Iris pigment epithelial cell (primary cell): ENCODE data around the gene THBD.

Source experiments
- DNase-seq: peaks from one replicate; pipeline ENCODE4 v3.0.0-alpha.2; 2011; ENCODE audit warnings: low read depth

THBD gene

DNA sequence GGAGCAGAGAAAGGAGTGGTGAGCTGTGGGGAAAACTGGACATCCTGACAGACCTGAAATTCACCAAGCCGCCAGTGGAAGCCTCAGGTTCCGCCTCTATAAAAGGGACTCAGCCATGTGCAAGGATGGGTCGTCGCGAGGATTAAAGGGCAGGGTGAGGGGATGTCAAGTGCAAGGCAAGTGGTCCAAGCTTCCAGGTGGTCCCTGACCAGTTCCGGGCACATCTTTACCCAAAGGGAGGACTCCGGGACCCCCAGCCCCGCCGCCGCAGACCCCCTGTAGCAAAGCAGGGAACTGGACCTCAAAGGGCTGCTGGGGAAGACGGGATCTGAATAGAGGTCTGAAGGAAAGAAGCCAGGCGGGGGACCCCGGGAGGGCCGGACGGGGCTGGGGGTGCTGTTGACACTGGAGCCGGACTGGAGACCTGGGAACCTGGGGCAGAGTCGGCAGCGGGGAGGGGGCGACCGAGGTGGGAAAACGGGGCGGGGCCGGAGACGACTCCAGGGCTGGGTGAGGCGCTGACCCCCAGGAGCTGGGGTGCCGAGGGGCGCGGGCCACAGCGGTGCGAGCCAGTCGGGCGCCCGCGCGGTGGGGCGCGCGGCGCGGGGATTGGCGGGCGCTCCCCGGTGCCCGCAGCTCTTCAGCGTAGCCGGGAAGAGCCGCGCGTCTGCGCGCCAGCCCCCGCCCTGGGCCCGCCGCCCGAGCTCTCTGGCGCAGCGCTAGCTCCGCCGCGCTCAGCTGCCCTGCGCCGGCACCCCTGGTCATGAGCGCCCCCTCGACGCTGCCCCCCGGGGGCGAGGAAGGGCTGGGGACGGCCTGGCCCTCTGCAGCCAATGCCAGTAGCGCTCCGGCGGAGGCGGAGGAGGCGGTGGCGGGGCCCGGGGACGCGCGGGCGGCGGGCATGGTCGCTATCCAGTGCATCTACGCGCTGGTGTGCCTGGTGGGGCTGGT is 14.5 kb downstream of the THBD start, which contains the start of gene SSTR4:
Gene SSTR4, plus strand, starts transcription at position 592 of the 951 bp plus-strand sequence. Its CDS starts 172 bp downstream, at position 764.
- no peak for DNase-seq

DNA sequence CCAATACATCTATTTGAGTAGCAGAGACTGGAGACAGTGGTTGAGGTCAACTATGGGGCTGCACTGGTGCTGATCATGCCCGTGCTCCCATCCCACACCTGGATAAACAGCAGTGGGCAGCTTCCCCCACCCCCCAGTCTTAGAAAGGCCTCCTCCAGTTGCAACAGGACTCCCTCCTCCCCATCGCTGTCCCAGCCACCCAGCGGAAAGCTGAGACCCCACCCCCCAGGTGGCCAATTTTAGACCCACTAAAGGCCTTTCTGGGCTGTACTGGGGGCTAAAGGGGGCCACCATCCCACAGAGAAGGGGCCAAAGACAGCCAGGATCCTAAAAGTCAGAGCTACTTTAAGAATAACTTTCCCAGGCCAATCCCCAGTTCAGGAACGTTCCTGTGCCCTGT is 15.6 kb downstream of the THBD start:
- no peak for DNase-seq

DNA sequence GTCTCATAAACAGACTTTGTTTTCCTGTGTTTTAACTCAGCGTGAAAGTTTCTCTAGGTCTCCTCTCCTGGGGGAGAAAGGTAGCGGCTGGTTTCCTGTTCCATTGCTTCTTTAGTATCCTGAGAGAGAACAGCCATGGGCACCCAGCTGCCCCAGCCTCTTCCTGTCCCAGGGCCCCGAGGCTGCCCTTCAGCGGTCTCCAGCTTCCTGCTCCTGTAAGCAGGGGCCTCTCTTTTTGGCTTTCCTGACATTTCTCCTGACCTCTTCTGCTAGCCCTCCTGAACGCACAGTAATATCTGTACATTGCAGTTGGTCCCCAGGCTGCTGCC is 16.8 kb downstream of the THBD start:
- no peak for DNase-seq

DNA sequence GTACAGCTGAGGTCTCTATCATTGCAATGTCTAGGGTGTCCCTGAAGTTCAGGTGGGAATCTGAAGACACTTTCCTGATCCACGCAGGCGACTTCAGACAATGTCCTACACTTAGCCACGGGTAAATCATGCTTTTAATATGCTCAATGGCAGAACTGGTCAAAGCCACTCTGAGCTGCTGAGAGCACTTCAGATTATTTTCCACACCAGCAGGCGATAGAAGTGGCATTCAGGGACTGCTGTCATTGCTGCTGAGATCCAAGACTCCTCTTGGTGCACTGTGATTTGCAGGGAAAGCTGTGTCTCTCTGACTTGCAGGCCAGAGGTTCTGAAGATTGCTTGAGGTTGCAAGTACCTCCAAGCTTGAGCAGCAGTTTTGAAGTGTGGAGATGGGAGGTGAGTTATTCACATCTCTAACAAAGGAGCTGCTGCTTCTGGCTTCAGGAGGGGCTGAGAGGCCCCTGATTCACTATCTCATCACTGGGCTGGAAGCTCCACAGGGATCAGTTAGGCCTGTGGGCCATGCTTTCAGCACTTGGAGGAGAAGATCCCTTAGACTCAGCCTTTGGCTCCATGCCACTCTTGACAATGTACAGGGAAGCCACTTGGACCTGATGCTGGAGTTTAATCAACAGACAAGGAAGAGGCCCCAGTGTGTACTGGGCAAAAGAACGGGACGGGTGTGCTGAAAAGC is 17.3 kb downstream of the THBD start:
- DNase-seq, result no peak

DNA sequence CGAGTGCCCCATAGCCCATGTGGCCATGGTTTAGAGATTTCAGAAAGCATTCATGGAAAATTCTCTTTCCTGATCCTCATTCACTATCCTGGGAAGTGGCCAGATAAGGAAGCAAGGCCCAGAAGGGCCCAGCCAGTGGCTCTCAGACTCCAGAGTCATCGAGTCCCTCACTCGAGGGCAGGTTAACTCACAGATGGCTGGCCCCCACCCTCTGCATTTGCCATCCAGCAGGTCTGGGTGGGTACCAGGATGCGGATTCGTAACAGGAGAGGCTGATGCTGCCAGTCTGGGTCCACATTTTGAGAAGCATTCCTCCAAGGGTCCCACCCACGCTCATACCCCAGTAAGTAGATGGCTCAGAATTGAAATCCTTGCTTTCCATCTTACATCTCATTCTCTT is 18.1 kb downstream of the THBD start:
- DNase-seq, result no peak

DNA sequence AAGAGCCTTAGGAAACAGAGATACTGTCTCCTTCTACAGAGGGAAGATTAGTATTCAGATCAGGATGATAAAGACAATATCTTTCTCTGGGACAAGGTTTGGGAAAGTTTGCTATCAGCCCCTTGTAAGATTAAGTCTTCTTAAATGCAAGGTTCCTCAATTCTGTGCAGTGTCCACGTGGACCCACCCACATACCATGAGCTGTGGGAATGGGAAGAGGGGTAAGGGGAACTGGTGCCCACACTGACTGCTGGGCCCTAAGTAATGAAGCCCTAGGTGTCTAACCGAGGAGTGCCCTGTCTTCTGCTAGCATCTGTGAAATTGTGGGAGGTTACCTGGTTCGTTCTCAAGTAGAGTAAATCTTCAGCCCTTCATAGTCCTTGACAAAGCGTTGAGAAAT is 20.1 kb downstream of the THBD start:
- no peak for DNase-seq

DNA sequence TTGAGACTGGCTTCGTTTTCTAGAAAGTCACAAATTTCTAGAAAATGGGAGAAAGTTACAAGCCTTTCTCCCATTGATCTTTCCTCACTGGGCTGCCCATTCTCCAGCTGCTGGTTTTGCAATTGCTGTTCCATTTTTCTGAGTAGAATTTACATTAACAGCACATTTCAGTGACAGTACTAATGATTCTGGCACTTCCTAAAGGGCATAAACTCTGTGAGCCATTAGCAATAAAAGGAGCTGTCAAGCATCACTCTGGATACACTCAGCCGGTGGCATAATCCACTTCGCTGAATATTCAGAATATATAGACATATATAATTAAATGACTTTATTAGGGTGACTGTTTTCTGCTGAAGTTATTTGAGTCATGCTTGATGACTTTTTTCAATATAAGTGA is 21.1 kb downstream of the THBD start:
- no peak for DNase-seq

DNA sequence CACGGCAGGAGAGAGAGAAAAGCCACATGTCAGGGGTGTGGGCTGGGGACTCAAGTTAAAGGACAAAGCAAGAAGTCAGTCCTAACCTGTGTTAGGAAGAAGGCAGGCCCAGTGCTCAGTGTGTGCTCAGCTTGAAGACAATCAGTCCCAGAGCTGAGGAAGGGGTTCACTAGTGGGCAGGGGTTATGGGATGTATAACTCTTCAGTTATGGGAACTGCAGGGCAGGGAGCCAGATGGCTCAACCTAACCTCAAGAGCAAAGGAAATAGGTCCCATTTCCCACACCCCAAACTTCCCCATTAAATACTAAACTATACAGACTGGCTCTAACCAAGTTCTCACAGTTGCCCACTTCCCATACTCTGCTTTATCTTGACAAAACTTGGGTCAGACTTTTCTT is 21.8 kb downstream of the THBD start:
- no peak for DNase-seq

DNA sequence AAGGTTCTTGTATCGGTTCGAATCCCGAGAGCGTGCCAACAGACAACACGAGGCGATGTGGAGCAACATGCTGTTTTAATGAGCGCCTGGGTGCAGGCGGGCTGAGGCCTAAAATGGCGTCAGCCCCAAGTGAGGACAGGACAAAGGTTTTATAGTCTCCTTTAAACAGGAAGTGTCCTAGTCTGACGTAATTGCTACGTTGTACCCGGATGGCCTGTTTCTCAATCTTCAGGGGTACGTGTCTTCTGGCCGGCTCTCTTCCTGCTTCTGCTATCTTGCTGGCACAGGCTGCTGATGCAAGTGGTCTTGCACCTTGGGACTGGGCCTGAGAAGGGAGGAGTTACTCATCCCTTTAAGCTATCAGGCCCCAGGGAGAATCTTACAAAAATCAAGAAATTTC is 24.0 kb downstream of the THBD start:
- peak; percentile 11 for DNase-seq

DNA sequence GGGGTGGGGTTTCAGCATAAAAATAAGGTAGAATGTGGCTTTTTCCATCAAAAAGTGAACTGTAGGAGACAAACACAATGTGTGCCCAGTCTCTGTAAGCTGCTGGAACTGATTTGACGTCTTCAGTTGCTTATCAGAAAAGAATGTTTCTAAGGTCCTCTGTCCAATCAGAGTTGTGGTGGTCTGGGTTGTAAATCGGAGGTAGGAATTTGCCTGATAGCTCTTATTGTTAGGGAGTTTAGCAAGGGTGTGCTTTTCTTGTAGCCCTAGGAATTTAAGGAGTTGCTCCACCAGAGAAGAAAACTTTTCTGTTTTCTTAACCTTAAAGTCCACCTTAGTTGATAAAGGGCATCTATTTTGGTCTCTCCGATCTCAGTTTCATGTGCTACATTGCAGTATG is 24.8 kb downstream of the THBD start:
- no peak for DNase-seq

DNA sequence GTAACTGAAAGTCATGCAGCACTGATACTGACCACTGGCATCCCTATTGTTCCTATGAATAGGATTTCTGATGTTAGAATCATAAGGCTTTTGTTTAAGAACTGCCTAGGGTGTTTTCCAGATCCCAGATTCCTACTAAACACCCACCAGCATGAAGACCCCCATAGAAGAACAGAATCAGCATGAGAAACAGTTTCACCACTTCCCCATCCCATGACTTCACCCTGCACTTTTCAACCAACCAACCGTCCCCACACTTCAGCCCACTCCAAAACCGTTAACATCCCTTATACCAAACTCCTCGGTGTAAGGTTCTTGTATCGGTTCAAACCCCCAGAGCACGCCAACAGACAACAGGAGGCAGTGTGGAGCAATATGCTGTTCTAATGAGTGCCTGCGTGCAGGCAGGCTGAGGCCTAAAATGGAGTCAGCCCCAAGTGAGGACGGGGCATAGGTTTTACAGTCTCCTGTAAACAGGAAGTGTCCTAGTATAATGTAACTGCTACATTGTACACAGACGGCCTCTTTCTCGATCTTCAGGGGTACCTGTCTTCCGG is 25.8 kb downstream of the THBD start:
- no peak for DNase-seq

DNA sequence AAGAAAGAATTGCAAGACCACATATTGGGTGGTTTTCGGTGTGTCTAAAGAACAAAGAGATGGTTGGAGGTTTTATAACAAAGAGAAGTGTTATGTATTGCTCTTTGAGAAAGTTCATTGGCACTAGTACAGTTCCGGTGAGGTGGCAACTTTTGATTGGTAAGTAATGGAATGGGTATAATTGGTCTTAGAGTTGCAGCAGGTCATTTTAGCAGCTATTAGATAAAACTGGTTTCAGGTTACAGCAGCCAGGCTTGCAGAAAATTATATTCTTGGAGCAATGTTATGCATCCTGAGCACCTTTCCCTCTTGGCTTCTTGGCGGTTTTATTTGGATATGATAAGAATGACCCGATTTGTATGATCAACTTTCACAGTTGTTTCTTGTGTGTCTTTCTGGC is 26.6 kb downstream of the THBD start:
- DNase-seq, result peak; percentile 24

DNA sequence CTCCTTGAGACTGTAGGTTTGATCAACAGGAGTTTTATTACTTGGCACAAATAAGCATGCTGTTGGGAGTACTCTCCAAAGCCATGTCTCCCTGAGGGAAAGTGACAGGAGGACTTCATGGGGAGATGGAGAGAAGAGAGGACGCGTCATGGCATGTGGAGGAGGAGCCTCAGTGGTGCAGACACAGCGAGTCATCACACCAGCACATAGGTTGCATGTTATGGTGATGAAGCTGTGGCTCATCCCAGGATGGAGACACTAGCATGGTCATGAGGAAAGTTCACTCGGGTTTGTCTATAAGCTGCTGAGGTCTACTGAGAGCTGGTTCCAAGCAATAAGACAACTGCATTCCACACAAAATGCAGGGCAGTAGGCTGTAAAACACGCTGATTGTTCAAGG is 27.5 kb downstream of the THBD start:
- DNase-seq, result peak; percentile 10

DNA sequence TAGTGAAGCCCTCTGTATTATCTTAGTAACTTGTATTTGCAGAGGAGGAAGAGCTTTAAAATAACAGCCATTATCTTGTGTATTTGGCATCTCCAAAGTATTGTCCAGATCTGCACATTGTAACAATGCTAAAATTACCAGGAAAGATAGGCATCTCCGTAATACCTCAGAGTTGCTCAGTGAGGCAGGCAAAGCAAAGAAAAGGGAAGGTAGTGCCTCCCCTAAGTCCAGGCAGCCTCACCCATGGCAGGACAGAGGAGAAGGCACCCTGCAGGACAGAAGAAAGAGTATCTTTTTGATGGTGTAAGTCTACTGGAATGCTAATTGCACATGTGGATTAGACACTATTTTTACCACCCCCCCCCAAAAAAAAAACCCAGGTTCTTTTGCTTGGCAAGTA is 27.9 kb downstream of the THBD start:
- DNase-seq, result no peak

DNA sequence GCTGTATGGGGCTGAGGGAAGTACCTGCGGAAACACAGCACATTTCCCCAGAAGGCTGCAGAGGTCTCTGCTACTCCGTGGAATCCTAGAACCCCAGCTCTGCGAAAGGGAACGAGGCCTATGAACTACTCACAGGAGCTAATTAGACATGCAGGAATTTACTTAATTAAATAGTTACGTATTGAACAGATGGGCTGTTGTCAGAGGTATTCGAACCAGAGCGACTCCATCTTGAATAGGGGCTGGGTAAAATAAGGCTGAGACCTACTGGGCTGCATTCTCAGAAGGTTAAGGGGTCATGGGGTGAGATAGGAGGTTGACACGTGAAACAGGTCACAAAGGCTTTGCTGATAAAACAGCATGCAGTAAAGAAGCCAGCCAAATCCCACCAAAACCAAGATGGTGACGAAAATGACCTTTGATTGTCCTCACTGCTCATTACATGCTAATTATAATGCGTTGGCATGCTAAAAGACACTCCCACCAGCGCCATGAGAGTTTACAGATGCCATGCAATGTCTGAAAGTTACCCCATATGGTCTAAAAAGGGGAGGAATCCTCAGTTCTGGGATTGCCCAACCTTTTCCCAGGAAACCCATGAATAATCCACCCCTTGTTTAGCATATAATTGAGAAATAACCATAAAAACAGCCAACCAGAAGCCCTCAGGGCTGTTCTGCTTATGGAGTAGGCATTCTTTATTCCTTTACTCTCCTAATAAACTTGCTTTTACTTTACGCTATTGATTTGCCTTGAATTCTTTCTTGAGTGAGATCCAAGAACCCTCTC is 29.0 kb downstream of the THBD start:
- no peak for DNase-seq

DNA sequence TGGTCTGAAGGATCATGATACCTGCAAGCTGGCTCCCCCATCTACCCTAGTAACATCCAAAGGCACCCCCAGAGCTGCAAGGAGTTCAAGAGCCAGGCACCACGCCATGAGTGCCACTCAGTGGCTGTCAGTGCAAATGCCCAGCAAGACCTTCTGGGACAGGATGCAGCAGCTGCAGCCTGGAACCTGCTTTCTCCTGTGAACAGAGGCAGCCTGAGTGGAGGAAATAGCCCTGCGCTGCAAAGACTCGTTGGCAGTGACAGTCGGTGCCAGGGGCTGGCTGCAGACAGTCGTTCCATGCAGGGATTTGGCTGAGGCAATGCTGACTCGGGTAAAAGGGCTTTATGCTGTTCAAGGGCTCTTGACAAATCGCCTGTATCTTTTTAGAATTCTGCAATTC is 30.1 kb downstream of the THBD start:
- DNase-seq, result no peak

DNA sequence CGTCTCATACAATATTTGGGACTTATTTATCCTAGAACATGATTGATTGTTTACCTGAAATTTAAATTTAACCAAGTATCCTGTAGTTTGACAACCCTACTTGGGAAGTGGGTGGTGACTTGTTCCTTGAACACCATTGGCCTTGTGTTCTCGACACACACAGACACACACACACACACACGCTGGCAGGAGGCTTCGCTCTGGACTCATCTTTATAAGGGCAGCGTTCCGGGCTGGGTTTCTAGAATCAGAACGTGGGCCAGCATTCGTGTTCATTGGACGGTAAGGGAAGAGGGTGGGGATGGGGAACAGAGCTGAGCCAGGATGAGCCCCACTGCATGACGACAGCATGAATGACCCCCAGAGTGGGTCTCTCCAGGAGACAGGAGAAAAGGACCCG is 30.5 kb downstream of the THBD start:
- DNase-seq, result no peak

DNA sequence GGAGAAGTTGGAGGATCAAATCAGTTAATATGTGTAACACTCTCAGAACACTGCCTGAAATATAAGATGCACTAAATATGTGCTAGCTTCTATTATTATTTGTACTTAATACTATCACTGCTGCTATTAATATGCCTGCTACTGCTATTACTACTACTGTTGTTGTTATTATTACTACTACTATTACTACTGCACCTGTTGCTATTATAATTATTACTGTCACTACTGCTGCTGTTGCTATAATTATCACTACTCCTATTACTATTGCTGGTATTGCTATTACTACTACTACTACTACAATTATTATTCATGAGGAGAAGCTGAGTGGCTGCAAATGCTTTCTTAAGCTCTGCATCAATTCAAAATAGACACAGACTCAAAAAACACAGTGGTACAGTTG is 31.0 kb downstream of the THBD start:
- no peak for DNase-seq

DNA sequence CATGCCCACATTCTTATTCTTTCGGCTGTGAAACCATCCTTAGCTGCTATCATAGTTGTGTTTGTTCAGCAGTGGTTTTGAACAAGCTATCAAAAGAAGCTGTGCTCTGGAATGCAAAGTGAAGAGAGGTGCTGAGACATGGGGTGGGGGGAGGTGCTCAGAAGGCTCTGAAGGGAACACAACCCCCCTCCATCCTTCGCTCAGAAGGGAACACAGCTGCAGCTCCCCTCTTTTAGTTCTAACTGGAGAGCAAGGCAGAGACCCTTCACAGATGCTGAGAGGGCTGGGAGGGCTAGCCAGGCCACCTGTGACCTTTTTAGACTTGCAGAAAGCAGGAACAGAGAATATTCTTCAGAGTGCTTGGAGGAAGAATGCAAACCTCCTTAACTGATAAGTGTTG is 32.0 kb downstream of the THBD start:
- no peak for DNase-seq

DNA sequence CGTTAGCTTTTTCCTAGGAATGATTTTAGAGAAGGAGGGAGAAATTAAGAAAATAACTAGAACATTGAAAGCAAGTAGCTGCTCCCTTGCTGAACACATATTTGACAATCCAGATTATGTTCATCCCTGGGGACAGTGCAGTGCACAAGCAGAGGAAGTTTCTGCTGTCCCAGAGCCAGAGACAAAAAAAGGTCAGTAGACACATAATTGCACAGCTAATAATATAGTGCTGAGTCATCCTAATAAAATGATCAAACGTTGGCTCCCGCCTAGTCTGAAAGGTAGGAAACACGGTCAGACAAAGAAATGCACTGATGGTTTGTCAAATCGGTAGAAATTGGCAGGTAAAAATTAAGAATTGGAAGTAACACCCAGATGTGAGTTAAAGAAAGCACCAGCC is 36.0 kb downstream of the THBD start:
- no peak for DNase-seq

DNA sequence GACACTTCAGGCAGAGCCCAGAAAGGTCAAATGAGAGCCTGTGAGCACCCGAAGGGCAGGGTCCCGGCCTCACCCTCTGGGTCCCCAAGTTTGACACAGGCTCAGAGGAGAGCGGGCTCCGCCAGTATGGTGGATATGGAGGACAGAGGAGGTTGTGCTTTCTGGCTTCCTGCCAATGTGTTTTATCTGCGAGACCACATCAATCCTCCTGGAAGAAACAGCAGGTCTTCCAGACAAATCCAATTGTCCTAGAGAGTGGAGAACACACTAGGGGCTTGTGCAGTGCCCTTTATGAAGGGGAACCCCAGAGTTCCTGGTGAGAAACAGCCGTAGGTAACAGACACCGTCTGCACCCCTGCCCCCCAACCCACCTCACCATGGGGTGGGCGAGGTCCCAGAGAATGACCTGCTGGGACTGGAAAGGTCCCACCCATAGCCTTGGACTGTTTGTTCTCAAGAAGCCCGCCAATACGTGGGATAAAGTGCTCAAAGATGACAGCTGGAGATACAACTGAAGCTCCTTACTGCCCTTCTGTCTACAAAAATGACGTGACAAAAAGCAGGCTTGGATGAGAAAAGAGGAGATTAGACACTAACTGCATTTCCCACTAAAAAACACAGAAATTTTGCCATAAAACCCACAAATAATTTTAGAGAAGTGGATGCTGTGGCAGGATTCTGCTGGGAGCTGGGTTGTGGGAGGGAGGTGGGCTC is 38.3 kb downstream of the THBD start:
- DNase-seq, result no peak

DNA sequence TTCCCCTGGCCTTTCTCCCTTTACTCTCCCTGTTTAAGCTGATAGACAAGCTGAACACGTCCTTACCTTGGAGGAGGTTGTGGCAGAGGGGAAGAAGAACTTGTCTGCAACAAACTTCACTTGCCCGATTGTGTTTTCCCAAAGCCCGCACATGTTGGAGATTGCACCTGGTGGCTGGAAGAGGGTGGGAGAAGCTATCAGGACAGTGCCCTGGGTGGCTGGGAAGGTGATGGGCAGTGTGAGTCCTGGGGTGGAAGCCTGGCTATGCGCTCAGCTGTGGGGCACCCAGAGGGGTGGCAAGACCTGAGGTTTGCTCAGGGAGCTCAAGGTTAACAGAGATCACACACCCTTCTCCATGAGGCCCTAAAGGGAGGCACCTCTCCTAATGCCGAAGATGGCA is 39.4 kb downstream of the THBD start:
- no peak for DNase-seq
